HG02981 (cell line): ENCODE measurements around the gene INSC.

Experiments used
- ATAC-seq: cut with Tn5 transposase; IDR thresholded peaks from one replicate; pipeline ENCODE4 v1.9.1; 2021; ENCODE audit warnings: mild to moderate bottlenecking, moderate library complexity; ENCODE audit not compliant: unreplicated experiment

The INSC gene

GRCh38 chr11:15180212-15180792, 65.6 kb downstream of the INSC start:
- ATAC-seq: no peak

GRCh38 chr11:15182372-15182771, 67.6 kb downstream of the INSC start:
- ATAC-seq: no peak

GRCh38 chr11:15185021-15185420, 70.3 kb downstream of the INSC start:
- no peak for ATAC-seq

GRCh38 chr11:15186146-15186545, 71.4 kb downstream of the INSC start:
- ATAC-seq: no peak

- ATAC-seq: no peak
Measured at GRCh38 chr11:15189189-15189588, 74.5 kb downstream of the INSC start.

GRCh38 chr11:15189641-15190365, 75.1 kb downstream of the INSC start:
- no peak for ATAC-seq

GRCh38 chr11:15190611-15191010, 75.9 kb downstream of the INSC start:
- no peak for ATAC-seq

- ATAC-seq: no peak
Measured at GRCh38 chr11:15192005-15192556, 77.4 kb downstream of the INSC start.

- ATAC-seq: no peak
Measured at GRCh38 chr11:15194671-15195415, 80.1 kb downstream of the INSC start.

GRCh38 chr11:15195454-15196200, 80.9 kb downstream of the INSC start:
- no peak for ATAC-seq

GRCh38 chr11:15196704-15197103, 82.0 kb downstream of the INSC start:
- no peak for ATAC-seq

GRCh38 chr11:15197696-15198095, 83.0 kb downstream of the INSC start:
- no peak for ATAC-seq

- no peak for ATAC-seq
Measured at GRCh38 chr11:15198284-15198683, 83.6 kb downstream of the INSC start.

GRCh38 chr11:15199693-15200092, 85.0 kb downstream of the INSC start:
- no peak for ATAC-seq

GRCh38 chr11:15200696-15201095, 86.0 kb downstream of the INSC start:
- ATAC-seq: no peak

GRCh38 chr11:15201586-15201985, 86.9 kb downstream of the INSC start:
- ATAC-seq: no peak

GRCh38 chr11:15202626-15203025, 87.9 kb downstream of the INSC start:
- ATAC-seq: no peak

GRCh38 chr11:15204711-15205110, 90.0 kb downstream of the INSC start:
- no peak for ATAC-seq

GRCh38 chr11:15206791-15207190, 92.1 kb downstream of the INSC start:
- no peak for ATAC-seq

GRCh38 chr11:15208378-15209222, 93.9 kb downstream of the INSC start:
- peak; percentile 92 for ATAC-seq
